Measurements from ENCODE around the gene SEMA5B. TPM values are rescaled to one million over a fixed set of nuclear protein-coding genes. Genes with fewer than 3 reads are reported as not detected.

The SEMA5B gene
- total and polyA plus RNA-seq, 2 experiments from 2014 or later: 8.0 to 26.8 TPM

GRCh38 chr3:123008840-123009239 lies 18.7 kb downstream of the SEMA5B start (continued):
- TF ChIP-seq, protein P1, sequence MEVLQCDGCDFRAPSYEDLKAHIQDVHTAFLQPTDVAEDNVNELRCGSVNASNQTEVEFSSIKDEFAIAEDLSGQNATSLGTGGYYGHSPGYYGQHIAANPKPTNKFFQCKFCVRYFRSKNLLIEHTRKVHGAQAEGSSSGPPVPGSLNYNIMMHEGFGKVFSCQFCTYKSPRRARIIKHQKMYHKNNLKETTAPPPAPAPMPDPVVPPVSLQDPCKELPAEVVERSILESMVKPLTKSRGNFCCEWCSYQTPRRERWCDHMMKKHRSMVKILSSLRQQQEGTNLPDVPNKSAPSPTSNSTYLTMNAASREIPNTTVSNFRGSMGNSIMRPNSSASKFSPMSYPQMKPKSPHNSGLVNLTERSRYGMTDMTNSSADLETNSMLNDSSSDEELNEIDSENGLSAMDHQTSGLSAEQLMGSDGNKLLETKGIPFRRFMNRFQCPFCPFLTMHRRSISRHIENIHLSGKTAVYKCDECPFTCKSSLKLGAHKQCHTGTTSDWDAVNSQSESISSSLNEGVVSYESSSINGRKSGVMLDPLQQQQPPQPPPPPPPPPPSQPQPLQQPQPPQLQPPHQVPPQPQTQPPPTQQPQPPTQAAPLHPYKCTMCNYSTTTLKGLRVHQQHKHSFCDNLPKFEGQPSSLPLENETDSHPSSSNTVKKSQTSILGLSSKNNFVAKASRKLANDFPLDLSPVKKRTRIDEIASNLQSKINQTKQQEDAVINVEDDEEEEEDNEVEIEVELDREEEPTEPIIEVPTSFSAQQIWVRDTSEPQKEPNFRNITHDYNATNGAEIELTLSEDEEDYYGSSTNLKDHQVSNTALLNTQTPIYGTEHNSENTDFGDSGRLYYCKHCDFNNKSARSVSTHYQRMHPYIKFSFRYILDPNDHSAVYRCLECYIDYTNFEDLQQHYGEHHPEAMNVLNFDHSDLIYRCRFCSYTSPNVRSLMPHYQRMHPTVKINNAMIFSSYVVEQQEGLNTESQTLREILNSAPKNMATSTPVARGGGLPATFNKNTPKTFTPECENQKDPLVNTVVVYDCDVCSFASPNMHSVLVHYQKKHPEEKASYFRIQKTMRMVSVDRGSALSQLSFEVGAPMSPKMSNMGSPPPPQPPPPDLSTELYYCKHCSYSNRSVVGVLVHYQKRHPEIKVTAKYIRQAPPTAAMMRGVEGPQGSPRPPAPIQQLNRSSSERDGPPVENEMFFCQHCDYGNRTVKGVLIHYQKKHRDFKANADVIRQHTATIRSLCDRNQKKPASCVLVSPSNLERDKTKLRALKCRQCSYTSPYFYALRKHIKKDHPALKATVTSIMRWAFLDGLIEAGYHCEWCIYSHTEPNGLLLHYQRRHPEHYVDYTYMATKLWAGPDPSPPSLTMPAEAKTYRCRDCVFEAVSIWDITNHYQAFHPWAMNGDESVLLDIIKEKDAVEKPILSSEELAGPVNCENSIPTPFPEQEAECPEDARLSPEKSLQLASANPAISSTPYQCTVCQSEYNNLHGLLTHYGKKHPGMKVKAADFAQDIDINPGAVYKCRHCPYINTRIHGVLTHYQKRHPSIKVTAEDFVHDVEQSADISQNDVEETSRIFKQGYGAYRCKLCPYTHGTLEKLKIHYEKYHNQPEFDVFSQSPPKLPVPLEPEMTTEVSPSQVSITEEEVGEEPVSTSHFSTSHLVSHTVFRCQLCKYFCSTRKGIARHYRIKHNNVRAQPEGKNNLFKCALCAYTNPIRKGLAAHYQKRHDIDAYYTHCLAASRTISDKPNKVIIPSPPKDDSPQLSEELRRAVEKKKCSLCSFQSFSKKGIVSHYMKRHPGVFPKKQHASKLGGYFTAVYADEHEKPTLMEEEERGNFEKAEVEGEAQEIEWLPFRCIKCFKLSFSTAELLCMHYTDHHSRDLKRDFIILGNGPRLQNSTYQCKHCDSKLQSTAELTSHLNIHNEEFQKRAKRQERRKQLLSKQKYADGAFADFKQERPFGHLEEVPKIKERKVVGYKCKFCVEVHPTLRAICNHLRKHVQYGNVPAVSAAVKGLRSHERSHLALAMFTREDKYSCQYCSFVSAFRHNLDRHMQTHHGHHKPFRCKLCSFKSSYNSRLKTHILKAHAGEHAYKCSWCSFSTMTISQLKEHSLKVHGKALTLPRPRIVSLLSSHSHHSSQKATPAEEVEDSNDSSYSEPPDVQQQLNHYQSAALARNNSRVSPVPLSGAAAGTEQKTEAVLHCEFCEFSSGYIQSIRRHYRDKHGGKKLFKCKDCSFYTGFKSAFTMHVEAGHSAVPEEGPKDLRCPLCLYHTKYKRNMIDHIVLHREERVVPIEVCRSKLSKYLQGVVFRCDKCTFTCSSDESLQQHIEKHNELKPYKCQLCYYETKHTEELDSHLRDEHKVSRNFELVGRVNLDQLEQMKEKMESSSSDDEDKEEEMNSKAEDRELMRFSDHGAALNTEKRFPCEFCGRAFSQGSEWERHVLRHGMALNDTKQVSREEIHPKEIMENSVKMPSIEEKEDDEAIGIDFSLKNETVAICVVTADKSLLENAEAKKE (CRISPR knock-in tag; IDR thresholded peaks at IDR 0.05): no peak
- TF ChIP-seq NANOG (IDR thresholded peaks at IDR 0.05; ENCODE audit: borderline replicate concordance): no peak
- TF ChIP-seq, protein P2, sequence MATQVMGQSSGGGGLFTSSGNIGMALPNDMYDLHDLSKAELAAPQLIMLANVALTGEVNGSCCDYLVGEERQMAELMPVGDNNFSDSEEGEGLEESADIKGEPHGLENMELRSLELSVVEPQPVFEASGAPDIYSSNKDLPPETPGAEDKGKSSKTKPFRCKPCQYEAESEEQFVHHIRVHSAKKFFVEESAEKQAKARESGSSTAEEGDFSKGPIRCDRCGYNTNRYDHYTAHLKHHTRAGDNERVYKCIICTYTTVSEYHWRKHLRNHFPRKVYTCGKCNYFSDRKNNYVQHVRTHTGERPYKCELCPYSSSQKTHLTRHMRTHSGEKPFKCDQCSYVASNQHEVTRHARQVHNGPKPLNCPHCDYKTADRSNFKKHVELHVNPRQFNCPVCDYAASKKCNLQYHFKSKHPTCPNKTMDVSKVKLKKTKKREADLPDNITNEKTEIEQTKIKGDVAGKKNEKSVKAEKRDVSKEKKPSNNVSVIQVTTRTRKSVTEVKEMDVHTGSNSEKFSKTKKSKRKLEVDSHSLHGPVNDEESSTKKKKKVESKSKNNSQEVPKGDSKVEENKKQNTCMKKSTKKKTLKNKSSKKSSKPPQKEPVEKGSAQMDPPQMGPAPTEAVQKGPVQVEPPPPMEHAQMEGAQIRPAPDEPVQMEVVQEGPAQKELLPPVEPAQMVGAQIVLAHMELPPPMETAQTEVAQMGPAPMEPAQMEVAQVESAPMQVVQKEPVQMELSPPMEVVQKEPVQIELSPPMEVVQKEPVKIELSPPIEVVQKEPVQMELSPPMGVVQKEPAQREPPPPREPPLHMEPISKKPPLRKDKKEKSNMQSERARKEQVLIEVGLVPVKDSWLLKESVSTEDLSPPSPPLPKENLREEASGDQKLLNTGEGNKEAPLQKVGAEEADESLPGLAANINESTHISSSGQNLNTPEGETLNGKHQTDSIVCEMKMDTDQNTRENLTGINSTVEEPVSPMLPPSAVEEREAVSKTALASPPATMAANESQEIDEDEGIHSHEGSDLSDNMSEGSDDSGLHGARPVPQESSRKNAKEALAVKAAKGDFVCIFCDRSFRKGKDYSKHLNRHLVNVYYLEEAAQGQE (IDR thresholded peaks at IDR 0.05; ENCODE audit: unreplicated experiment): no peak
- no peak for TF ChIP-seq ZNF114 (CRISPR knock-in tag; IDR thresholded peaks at IDR 0.05)
- TF ChIP-seq CREB1 (CRISPR knock-in tag; IDR thresholded peaks at IDR 0.05; ENCODE audit: low read depth): no peak
- TF ChIP-seq EZH2phosphoT487 (IDR thresholded peaks at IDR 0.05; ENCODE audit: unreplicated experiment): no peak
- TF ChIP-seq EZH2 (IDR thresholded peaks at IDR 0.05; ENCODE audit: low read depth, unreplicated experiment): no peak
- no peak for TF ChIP-seq STAT1 (IDR thresholded peaks at IDR 0.05; ENCODE audit: unreplicated experiment)
